SK-N-SH treated with all-trans-retinoic acid at 6 μM for 48 hours (cell line): ENCODE results near the gene NME9.
A peak's percentile ranks its signal among the peaks of the same experiment; 100 is the strongest.

Source experiments
- ATAC-seq: fragments of 200-7000 bp; cut with Tn5 transposase; 3 replicates; pipeline ENCODE4 v1.9.1; 2020; ENCODE audit warnings: mild to moderate bottlenecking, moderate library complexity
- ARNTL ChIP-seq: fragments of 450-650 bp; formaldehyde crosslinking; IDR thresholded peaks from 2 replicates; pipeline ENCODE4 v1.5.0; 2020; ENCODE audit warnings: low read depth, mild to moderate bottlenecking, moderate library complexity, borderline replicate concordance
- BACH2 ChIP-seq: fragments of 250-450 bp; sonication (Bioruptor Pico); IDR thresholded peaks from 2 replicates; pipeline ENCODE4 v1.9.0; 2021; ENCODE audit warnings: mild to moderate bottlenecking, borderline replicate concordance
- CSDC2 ChIP-seq: fragments of 250-450 bp; sonication (Bioruptor Pico); IDR thresholded peaks from 2 replicates; pipeline ENCODE4 v1.5.0; 2020; ENCODE audit warnings: mild to moderate bottlenecking, moderate library complexity
- CSRNP3 ChIP-seq: fragments of 250-450 bp; sonication (Bioruptor Pico); IDR thresholded peaks from 2 replicates; pipeline ENCODE4 v1.5.1; 2021; ENCODE audit warnings: mild to moderate bottlenecking, moderate library complexity
- ESRRG ChIP-seq: fragments of 250-450 bp; sonication (Bioruptor Pico); IDR thresholded peaks from 2 replicates; pipeline ENCODE4 v1.6.1; 2021; ENCODE audit warnings: mild to moderate bottlenecking
- GLIS3 ChIP-seq: fragments of 250-450 bp; sonication (Bioruptor Pico); IDR thresholded peaks from 2 replicates; pipeline ENCODE4 v1.5.0; 2020; ENCODE audit warnings: mild to moderate bottlenecking, moderate library complexity
- ISL1 ChIP-seq: fragments of 250-450 bp; sonication (Bioruptor Pico); IDR thresholded peaks from 2 replicates; pipeline ENCODE4 v2.1.2; 2022; ENCODE audit warnings: mild to moderate bottlenecking, moderate library complexity
- OSR1 ChIP-seq: fragments of 250-450 bp; sonication (Bioruptor Pico); IDR thresholded peaks from 2 replicates; pipeline ENCODE4 v1.8.0; 2022; ENCODE audit warnings: moderate library complexity, mild to moderate bottlenecking, inconsistent platforms
- RARB ChIP-seq: fragments of 250-450 bp; sonication (Bioruptor Pico); IDR thresholded peaks from 2 replicates; pipeline ENCODE4 v1.8.0; 2021; ENCODE audit warnings: mild to moderate bottlenecking, moderate library complexity
- TCF4 ChIP-seq: fragments of 250-450 bp; sonication (Bioruptor Pico); IDR thresholded peaks from 2 replicates; pipeline ENCODE4 v1.8.0; 2021; ENCODE audit warnings: mild to moderate bottlenecking, moderate library complexity, borderline replicate concordance
- TOX ChIP-seq: fragments of 250-450 bp; sonication (Bioruptor Pico); IDR thresholded peaks from 2 replicates; pipeline ENCODE4 v1.8.0; 2021; ENCODE audit warnings: mild to moderate bottlenecking, moderate library complexity, borderline replicate concordance
- ZFP30 ChIP-seq: fragments of 450-650 bp; formaldehyde crosslinking; IDR thresholded peaks from 2 replicates; pipeline ENCODE4 v1.5.0; 2022; ENCODE audit warnings: mild to moderate bottlenecking, moderate library complexity
- ZNF565 ChIP-seq: fragments of 450-650 bp; formaldehyde crosslinking; conservative IDR thresholded peaks from 2 replicates; pipeline ENCODE4 v1.5.0; 2020; ENCODE audit warnings: low read depth, mild to moderate bottlenecking, moderate library complexity
- ZNF70 ChIP-seq: fragments of 450-650 bp; formaldehyde crosslinking; IDR thresholded peaks from 2 replicates; pipeline ENCODE4 v1.5.0; 2020; ENCODE audit warnings: mild to moderate bottlenecking, moderate library complexity
- TF ChIP-seq, protein P1 (sequence below): fragments of 250-450 bp; sonication (Bioruptor Pico); IDR thresholded peaks from 2 replicates; pipeline ENCODE4 v1.8.0; 2021; ENCODE audit warnings: low read depth, mild to moderate bottlenecking, moderate library complexity, borderline replicate concordance
- TF ChIP-seq, protein P2 (sequence below): fragments of 250-450 bp; sonication (Bioruptor Pico); IDR thresholded peaks from 2 replicates; pipeline ENCODE4 v1.5.0; 2020; ENCODE audit warnings: mild to moderate bottlenecking, moderate library complexity
- TF ChIP-seq, protein P3 (sequence below): fragments of 250-450 bp; sonication (Bioruptor Pico); IDR thresholded peaks from 2 replicates; pipeline ENCODE4 v1.8.0; 2020; ENCODE audit warnings: mild to moderate bottlenecking, moderate library complexity, borderline replicate concordance

NME9 gene

DNA sequence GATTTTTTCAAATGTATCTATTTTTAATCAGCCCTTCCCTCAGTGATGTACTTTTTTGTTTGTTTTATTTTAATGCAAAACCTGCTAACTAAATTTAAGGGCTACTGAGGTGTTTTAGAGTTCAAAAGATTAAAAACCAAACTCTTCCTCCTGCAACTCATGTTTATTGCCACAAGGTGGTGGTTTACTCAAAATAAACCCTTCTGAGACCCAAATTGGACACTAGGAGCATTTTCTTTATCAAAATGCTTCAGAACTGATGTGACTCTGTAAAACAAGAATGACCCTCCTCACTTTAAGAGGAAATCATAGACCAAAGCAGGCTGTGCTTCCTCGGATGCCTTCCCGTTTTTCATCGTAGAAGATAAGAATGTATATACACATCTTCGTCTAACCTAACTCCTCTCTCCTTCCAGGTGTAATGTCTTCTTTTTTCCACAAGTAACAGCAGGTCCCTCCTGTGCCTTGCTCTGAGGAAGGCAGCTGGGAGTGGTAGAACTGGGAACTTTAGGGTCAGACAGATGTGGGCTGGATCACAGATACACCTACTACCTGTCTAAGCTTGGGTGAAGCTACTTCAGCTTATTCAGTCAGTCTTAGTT lies 2.9 kb upstream of the NME9 start (continued):
- TF ChIP-seq BACH2 = no peak

GRCh38 chr3:138331143-138331894 lies 1.7 kb upstream of the NME9 start:
- no peak for TF ChIP-seq ESRRG (CRISPR knock-in tag)
- TF ChIP-seq, protein P1, sequence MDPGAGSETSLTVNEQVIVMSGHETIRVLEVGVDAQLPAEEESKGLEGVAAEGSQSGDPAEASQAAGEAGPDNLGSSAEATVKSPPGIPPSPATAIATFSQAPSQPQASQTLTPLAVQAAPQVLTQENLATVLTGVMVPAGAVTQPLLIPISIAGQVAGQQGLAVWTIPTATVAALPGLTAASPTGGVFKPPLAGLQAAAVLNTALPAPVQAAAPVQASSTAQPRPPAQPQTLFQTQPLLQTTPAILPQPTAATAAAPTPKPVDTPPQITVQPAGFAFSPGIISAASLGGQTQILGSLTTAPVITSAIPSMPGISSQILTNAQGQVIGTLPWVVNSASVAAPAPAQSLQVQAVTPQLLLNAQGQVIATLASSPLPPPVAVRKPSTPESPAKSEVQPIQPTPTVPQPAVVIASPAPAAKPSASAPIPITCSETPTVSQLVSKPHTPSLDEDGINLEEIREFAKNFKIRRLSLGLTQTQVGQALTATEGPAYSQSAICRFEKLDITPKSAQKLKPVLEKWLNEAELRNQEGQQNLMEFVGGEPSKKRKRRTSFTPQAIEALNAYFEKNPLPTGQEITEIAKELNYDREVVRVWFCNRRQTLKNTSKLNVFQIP (CRISPR knock-in tag) = no peak
- TF ChIP-seq CSRNP3 = no peak
- TF ChIP-seq ZNF70 (CRISPR knock-in tag) = no peak
- TF ChIP-seq ARNTL = no peak
- TF ChIP-seq, protein P2, sequence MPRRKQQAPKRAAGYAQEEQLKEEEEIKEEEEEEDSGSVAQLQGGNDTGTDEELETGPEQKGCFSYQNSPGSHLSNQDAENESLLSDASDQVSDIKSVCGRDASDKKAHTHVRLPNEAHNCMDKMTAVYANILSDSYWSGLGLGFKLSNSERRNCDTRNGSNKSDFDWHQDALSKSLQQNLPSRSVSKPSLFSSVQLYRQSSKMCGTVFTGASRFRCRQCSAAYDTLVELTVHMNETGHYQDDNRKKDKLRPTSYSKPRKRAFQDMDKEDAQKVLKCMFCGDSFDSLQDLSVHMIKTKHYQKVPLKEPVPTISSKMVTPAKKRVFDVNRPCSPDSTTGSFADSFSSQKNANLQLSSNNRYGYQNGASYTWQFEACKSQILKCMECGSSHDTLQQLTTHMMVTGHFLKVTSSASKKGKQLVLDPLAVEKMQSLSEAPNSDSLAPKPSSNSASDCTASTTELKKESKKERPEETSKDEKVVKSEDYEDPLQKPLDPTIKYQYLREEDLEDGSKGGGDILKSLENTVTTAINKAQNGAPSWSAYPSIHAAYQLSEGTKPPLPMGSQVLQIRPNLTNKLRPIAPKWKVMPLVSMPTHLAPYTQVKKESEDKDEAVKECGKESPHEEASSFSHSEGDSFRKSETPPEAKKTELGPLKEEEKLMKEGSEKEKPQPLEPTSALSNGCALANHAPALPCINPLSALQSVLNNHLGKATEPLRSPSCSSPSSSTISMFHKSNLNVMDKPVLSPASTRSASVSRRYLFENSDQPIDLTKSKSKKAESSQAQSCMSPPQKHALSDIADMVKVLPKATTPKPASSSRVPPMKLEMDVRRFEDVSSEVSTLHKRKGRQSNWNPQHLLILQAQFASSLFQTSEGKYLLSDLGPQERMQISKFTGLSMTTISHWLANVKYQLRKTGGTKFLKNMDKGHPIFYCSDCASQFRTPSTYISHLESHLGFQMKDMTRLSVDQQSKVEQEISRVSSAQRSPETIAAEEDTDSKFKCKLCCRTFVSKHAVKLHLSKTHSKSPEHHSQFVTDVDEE (CRISPR knock-in tag) = no peak
- TF ChIP-seq TCF4 (CRISPR knock-in tag) = no peak
- no peak for TF ChIP-seq GLIS3 (CRISPR knock-in tag)
- TF ChIP-seq CSDC2 (CRISPR knock-in tag) = no peak
- no peak for ATAC-seq

DNA sequence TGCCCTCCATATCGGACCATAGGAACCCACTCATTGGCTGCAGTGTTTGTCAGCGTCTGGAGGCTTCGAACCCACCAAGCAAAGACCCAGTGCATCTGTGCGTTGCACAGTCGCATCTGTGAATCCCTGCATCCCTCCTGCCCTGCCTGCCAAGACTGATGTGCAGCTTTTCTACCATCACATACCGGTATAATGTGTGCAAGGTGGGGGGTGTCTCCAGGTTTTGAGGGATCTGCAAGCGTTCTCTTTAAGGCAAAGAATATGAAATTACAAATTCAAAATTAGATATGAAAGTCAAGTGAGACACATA lies 288 bp upstream of the NME9 start:
- no peak for ATAC-seq
- peak; percentile 59; the same call in 1 of the 2 replicates for TF ChIP-seq ZNF70 (CRISPR knock-in tag)
- TF ChIP-seq ZNF565 (CRISPR knock-in tag) = no peak

- ATAC-seq = peak; percentile 8; the same call in 1 of the 3 replicates
- TF ChIP-seq ZFP30 = no peak
- TF ChIP-seq, protein P3, sequence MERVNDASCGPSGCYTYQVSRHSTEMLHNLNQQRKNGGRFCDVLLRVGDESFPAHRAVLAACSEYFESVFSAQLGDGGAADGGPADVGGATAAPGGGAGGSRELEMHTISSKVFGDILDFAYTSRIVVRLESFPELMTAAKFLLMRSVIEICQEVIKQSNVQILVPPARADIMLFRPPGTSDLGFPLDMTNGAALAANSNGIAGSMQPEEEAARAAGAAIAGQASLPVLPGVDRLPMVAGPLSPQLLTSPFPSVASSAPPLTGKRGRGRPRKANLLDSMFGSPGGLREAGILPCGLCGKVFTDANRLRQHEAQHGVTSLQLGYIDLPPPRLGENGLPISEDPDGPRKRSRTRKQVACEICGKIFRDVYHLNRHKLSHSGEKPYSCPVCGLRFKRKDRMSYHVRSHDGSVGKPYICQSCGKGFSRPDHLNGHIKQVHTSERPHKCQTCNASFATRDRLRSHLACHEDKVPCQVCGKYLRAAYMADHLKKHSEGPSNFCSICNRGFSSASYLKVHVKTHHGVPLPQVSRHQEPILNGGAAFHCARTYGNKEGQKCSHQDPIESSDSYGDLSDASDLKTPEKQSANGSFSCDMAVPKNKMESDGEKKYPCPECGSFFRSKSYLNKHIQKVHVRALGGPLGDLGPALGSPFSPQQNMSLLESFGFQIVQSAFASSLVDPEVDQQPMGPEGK (CRISPR knock-in tag) = no peak
- TF ChIP-seq, all 23 proteins: peak for 0
Observed at GRCh38 chr3:138328341-138328740, 1.3 kb downstream of the NME9 start.

GRCh38 chr3:138327831-138328230 lies 1.8 kb downstream of the NME9 start:
- no peak for ATAC-seq

More at GRCh38 chr3:138327831-138328230, 1.8 kb downstream of the NME9 start:
- TF ChIP-seq ZFP30 (no peak), ZNF565 (CRISPR knock-in tag) (no peak), CSDC2 (CRISPR knock-in tag) (no peak), RARB (CRISPR knock-in tag) (no peak), ARNTL (no peak), TOX (CRISPR knock-in tag) (no peak), CSRNP3 (no peak), ISL1 (CRISPR knock-in tag) (no peak), OSR1 (no peak)
- TF ChIP-seq, protein P1 (CRISPR knock-in tag) = no peak
- TF ChIP-seq, protein P3 (CRISPR knock-in tag) = no peak
- TF ChIP-seq, all 23 proteins: peak for 0
